ENCODE results near the gene MUC6. TPM values are rescaled to one million over a fixed set of nuclear protein-coding genes. Genes with fewer than 3 reads are reported as not detected.
"Not testable (repeated sequence)": the region's sequence is repeated elsewhere in the genome, so short reads cannot be mapped to it uniquely, and the experiment has no call there.

The MUC6 gene
- total RNA-seq, 1 donor from 2014 or later: not detected

GRCh38 chr11:990101-990500 lies 46.4 kb downstream of the MUC6 start:
- DNase-seq (ENCODE audit: low read depth): no peak

GRCh38 chr11:987671-988070 lies 48.8 kb downstream of the MUC6 start:
- no peak for DNase-seq (ENCODE audit: low read depth)

- DNase-seq (ENCODE audit: low read depth): no peak
These were observed 49.6 kb downstream of the MUC6 start for GRCh38 chr11:986952-987305.

DNA sequence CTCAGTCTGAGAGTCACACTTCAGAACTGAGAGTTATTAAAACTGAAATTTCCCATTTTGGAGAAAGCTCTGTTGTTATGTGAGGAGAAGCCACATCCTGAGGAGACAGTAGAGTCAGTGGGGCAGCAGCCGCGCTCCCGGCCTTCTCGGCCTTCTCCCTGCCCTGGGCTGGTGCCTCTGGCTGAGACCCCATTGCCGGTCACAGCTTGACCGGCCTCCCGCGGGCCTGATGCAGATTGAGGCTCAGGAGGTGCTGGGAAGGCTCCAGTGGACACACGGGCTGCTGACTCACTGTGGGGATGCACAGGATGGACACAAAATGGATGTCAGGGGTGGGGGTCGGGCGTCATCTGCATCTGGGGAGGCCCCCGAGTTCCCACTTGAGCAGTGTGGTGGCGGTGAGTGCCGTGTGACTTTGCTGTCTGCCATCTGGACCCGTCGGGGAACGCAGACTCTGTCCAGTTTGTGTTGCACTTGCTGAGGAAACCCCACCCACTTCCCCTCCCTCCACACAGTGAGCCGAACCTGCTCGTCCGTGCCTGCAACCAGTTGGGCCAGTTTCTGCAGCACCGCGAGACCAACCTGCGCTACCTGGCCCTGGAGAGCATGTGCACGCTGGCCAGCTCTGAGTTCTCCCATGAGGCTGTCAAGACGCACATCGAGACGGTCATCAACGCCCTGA lies 50.1 kb downstream of the MUC6 start:
- DNase-seq (ENCODE audit: low read depth): no peak

GRCh38 chr11:985848-986247 lies 50.7 kb downstream of the MUC6 start:
- no peak for DNase-seq (ENCODE audit: low read depth)

DNA sequence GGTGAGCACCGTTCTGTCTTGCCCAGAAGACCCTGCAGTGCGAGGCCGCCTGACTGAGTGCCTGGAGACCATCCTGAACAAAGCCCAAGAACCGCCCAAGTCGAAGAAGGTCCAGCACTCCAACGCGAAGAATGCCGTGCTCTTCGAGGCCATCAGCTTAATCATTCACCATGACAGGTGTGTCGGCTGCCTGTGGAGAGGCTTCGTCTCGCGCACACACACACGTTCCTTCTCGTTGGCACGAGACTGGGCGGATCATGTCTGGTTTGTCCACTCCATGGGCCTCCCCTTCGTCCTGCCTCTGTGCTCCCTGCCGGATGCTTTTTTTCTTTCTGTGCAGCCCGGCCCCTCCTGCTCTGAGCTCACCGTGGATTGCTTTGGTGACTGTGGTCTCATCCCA lies 51.1 kb downstream of the MUC6 start:
- no peak for DNase-seq (ENCODE audit: low read depth)

DNA sequence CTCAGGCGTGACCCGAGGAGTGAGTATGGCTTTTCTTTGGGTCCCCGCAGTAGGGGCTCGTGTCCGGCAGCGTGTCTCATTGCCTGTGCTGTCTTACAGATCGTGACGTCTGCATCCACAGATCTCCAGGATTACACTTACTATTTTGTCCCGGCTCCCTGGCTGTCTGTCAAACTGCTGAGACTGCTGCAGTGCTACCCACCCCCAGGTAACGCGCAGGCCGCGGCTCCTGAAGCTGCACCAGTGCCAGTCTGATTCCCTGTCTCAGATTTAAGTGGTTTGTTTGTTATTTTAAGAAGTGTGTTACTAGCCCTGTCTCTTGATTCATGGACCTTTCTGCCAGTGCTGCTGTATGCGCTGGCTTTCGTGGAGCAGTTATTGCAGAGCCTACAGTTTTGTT lies 52.0 kb downstream of the MUC6 start:
- no peak for DNase-seq (ENCODE audit: low read depth)

GRCh38 chr11:981764-982163 lies 54.8 kb downstream of the MUC6 start:
- DNase-seq (ENCODE audit: low read depth): no peak

DNA sequence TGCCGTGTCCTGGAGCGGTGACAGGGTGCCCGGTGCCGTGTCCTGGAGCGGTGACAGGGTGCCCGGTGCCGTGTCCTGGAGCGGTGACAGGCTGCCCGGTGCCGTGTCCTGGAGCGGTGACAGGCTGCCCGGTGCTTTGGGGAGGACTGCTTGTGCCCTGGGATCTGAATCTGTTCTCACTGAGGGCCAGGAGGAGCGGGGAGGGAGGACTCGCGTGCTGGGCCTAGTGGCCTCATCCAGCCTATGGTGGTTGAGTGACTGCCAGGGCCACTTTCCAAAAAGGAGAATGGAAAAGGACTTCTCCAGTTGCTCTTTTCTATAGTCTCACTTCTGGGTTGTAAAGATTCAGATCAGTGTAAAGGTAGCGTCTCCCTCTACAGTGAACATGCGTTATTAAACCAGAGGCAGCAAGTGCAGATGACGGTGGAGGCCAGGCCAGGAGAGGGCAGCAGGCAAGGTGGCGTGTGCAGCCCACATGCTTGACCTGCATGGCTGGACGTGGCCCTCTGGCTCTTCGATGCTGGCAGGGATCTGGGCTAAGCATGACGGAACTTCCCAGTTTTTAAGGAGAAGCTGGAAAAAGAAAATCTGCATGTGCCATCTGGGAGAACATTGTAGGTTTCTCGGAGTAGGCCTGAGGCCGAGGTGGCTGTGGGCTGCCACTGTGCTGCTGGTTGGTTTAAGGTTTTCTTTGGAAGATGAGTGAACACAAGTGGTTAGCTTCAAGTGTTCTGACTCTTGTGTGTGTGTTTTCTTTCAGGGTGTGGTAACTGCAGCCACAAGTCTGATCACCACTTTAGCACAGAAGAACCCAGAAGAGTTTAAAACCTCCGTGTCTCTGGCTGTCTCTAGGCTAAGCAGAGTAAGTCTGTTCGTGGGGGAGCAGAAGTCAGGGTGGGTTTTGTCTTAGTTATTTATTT lies 55.8 kb downstream of the MUC6 start:
- peak; percentile 31 for DNase-seq (ENCODE audit: low read depth)

DNA sequence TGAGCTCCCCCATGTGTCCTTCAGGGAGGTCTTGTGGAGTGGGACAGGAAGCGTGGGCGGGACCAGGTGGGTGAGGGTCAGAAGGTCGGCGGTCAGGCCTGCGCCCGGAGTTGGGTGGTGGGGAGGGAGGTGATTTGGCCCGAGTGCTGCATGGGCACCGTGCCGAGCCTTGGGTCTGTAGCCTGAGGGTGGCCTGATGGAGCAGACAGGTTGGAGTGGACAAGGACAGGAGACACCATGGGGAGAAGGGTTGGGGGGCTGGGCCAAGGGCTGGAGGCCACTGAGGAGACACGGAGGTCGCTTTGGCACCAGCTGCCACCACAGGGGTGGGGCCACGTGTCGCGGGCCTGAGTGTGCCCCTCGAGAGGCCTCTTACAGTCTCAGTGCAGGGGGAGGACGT lies 57.7 kb downstream of the MUC6 start:
- DNase-seq (ENCODE audit: low read depth): no peak

DNA sequence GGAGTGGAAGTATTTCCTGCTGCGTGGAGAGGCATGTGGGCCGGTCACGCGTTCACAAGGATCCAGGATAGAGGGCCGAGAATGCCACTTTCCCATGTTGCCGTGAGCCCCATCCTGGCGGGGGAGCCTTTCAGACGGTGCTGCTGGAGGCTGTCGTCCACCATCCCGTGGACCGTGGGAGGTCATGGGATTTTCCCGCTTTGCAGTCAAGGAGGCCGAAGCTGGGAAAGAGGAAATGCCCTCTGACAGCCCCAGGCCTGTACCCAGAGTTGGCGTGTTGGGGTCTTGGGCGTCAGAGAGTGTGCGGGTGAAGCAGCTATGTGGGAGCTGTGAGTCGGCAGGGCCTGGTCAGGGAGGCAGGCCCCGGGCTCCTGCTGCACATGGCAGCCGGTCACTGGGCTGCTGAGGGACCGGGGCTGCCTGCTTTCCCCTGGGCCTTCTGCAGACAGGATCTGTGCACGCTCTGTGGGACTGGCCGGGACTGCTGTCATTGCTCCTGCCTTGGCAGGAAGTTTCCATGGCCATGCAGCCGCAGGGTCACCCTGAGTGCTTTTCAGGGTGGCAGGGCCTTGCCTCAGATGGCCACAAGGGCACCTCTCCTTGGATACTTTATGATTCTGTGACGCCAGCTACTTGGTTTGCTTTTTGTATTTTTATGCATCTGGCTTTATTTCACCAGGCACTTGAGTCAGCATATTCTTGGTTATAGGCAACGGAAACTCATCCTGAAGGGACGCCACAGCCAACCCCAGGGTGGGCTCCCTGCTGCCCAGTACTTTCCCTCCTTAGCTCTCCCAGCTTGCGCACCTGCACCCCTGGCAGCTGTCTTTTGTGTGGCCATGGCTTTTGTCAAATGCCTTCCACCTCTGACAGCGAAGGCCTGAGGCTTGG lies 58.4 kb downstream of the MUC6 start:
- no peak for DNase-seq (ENCODE audit: low read depth)

DNA sequence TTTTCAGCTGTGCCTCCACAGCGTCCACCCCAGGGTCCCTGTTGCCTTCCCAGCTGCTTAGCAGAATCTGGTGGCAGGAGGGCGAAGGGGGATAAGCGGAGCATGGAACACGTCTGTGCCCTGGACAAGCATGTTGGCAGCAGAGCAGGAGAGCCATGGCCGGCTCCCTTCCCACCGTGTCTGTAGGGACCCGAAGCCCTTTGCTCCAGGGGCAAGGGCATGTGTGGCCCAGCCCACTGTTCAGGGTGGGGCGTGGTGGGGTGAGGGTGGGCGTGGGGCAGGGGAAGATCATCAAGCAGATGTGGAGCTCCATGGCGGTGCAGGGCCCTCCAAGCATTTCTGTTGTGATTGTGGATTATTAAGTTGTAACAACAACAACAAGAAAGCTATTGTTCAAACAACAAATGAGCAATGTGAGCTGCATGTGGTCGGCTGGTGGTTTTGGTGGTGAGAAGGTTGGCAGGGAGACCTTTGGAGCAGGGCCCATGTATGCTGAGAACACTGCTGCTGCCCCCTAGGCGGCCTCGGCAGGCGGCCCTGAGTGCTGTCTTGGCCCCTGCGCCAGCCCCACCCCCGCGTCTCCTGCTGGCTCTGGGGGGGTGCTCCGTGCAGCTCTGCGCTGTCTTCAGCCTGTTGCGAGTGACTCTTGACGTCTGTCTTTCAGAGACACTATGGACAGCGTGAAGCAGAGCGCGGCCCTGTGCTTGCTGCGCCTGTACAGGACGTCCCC lies 59.9 kb downstream of the MUC6 start:
- DNase-seq (ENCODE audit: low read depth): peak; percentile 87

GRCh38 chr11:975827-976226 lies 60.7 kb downstream of the MUC6 start:
- DNase-seq (ENCODE audit: low read depth): no peak

DNA sequence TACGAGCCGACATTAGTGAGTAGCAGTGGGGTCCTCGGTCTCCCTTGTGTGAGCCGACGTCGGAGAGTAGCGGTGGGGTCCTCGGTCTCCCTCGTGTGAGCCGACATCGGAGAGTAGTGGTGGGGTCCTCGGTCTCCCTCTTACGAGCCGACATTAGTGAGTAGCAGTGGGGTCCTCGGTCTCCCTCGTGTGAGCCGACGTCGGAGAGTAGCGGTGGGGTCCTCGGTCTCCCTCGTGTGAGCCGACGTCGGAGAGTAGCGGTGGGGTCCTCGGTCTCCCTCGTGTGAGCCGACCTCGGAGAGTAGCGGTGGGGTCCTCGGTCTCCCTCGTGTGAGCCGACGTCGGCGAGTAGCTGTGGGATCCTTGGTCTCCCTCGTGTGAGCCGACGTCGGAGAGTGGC lies 61.1 kb downstream of the MUC6 start:
- DNase-seq (ENCODE audit: low read depth): not testable (repeated sequence)

DNA sequence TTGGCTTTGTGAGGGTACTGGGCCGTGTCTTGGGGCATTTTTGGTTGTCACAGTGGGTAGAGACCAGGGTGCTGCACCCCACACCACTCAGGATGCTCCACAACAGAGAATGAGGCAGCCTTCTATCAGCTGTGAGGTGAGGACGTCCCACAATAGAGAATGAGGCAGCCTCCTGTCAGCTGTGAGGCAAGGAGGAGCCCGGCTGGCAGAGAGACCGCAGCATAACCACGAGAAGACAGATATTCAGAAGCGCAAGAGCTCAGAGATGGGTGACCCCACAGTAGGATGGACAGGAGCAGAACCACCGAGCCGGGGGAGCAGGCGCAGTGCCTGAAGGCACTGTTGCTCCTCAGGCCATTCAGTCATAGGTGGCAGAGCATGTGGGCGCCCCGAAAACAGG lies 63.3 kb downstream of the MUC6 start:
- peak; percentile 60 for DNase-seq (ENCODE audit: low read depth)

GRCh38 chr11:972523-973211 lies 63.9 kb downstream of the MUC6 start:
- no peak for DNase-seq (ENCODE audit: low read depth)

GRCh38 chr11:971731-972365 lies 64.7 kb downstream of the MUC6 start:
- no peak for DNase-seq (ENCODE audit: low read depth)

- no peak for DNase-seq (ENCODE audit: low read depth)
These were observed 65.3 kb downstream of the MUC6 start for GRCh38 chr11:971092-971690.

GRCh38 chr11:970319-970871 lies 66.1 kb downstream of the MUC6 start:
- DNase-seq (ENCODE audit: low read depth): no peak
